Measurements from ENCODE around the gene SLFN13. TPM values are rescaled to one million over a fixed set of nuclear protein-coding genes. Genes with fewer than 3 reads are reported as not detected.

SLFN13 gene
- 2.6 and 6.2 TPM in 2 replicates for total RNA-seq

DNA sequence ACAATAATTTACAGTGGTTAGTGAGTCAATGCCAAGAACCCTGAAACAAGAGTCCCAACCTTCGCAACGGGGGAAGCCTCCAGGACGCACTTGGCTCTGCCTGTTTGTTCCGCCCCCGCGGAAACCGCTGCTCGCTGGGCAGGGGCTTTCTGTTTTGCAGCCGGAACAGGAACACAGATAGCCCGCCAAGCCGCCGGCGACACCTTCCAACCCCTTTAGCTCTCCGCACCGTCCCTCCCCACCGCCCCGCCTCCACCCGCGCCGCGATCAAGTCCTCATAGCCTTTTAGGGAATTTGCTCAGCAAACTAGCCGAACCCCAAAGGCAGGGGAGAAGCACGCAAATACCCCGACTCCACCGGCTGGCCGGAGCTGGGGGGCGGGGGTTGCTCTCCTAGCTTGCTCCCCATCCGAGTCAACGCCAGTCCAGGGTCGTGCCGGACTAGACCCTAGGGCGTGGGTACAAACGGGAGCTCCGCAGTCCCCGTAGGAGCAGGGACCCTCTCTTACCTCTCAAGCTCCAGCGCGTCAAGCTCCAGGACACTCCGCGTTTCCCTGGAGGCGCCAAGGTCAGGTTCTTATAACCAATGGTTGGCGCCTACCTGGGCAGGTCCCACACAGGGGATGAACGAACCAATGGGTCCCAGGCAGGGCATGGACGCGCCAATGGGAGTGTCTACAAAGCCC, at the start of gene SLFN13:
Gene SLFN13 (minus strand): TSS at position 553 of the 685 bp plus-strand sequence. CDS start 3,086 bp downstream, outside the sequence.

DNA sequence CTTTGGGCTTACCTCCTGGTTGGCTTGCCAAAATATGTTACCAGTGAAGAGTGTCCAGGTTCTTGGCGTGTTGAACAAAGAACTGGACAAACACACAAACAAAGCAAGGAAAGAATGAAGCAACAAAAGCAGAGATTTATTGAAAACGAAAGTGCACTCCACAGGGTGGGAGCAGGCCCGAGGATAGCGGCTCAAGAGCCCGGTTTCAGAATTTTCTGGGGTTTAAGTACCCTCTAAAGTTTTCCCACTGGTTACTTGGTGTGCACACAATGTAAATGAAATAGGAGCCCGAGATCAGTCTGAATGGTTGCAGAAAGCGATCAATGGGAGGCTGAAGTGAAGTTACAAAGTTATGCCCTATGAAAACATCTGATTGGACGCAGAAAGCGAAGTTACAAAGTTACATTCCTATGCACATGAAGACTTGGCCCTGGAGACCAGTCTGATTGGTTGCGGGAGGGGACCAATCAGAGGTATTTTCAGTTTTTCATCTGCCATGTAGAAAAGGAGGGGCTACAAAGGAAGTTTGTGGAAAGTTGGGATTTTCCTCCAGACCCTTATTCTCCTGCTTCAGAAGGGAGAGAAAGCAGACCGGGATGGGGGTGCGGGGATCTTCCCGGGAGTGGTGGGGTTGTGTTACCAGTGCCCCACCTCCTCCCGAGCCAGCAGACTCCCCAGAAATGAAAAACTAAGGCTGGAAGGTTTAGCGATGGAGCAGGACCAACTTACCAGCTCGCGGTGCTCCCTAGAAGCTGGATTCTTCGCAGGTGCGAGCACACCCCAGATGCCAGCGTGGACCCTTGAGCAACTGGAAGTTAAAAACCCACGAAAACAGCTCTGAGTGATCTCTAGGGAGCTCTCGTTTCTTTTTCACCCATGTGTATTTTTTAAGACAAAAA, 16.1 kb downstream of the SLFN13 start, which contains the start of gene SLFN12:
Gene SLFN12 (minus strand): TSS at position 325 of the 899 bp plus-strand sequence. CDS start 9,472 bp downstream, outside the sequence.

Other genes starting within 250 kb of the SLFN13 start
- 20.7 and 44.3 TPM in 2 replicates for gene SLFN5, start 205.7 kb downstream of the SLFN13 start, total RNA-seq
- gene SLFN11, start 75.1 kb downstream of the SLFN13 start, total RNA-seq: 70.3 and 80.1 TPM in 2 replicates
- 36.1 and 87.1 TPM in 2 replicates for gene SLFN12, start 16.3 kb downstream of the SLFN13 start, total RNA-seq
- gene SLFN12L, start 88.9 kb upstream of the SLFN13 start, total RNA-seq: 0.16 and 0.25 TPM in 2 replicates
- not detected in 2 replicates for gene SLFN14, start 112.1 kb upstream of the SLFN13 start, total RNA-seq
- gene PEX12, start 129.8 kb upstream of the SLFN13 start, total RNA-seq: 2.1 and 4.1 TPM in 2 replicates
- gene AP2B1, start 138.6 kb upstream of the SLFN13 start, total RNA-seq: 84.2 and 152 TPM in 2 replicates

Measured in bladder microvascular endothelial cell (primary cell).